ENCODE data around the gene KCNQ5.

- TF ChIP-seq CTCF (IDR thresholded peaks at IDR 0.05), result no peak
- no peak for TF ChIP-seq POLR2A (IDR thresholded peaks at IDR 0.05)
These were observed 317.1 kb downstream of the KCNQ5 start for GRCh38 chr6:72939004-72939403.
